GM21717 (cell line): ENCODE results near the gene GNAL.

Source experiments
- ATAC-seq: cut with Tn5 transposase; IDR thresholded peaks from one replicate; pipeline ENCODE4 v1.9.1; 2021; ENCODE audit warnings: mild to moderate bottlenecking, moderate library complexity; ENCODE audit not compliant: unreplicated experiment

GNAL gene

DNA sequence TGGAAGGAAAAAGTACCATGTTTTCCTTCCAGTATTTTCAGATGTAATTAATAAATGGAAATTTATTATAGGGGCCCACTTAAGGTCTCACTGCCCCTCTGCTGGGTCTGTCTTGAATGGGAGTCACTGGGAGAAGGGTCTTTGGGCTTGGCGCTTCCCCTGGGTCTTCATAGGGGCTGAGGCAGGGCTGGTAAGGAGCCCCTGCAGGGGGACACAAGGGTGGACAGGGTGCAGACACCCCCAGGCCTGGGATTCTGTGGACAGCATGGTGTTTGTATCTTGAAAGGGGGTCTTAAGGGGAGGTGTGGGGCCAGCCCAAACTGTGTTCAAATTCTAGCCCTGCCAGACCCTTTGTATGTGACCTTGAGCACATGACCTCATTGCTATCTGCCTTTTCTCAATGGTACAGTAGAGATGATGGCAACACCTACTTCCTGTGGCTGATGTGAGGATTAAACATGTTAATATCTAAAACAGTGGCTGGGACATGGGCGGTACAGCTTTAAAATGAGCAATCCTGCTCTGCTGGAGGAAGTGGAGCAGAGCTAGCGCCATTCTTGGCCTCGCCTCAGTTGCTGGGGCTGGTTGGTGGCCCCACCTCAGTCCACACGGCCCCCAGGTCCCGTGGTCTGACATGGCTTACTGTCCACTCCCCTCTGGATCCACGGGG is 71.6 kb downstream of the GNAL start:
- no peak for ATAC-seq

DNA sequence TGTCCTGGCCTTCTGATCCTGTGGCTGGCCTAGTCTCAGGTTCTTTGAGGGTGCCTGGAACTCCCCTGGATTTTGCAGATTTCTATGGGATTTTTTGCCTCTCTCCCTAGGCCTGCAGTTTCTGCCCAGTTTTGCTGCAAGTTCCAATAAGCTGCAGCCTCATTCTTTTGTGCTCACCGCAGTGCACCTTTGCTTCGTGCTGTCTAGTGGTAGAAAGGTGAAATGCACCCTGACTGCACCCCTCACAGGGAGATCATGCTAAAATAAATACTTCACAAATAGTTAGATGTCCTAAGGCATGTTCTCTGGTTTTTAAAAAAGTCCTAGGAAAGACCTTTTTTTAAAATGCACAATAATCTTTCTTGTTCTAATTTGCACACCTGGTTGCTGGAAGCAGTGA is 72.5 kb downstream of the GNAL start:
- no peak for ATAC-seq

DNA sequence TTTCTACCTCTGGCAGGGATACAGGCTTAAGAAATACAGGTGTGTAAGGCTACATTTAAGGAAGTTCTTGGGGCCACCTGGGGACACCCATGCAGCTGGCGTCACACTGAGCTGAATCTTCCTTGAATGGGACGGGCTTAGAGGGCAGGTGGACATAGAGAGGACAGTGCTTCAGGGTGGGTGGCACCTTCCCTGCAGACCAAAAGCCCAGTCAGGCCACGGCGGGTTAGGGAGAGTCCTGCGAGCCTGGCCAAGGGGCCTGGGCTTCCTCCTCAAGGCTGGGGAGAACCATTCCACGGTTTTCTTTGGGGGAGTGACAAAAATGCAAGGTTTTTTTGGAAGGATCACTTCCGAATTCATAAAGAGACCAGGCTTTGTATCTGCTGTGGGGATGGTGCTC is 73.4 kb downstream of the GNAL start:
- no peak for ATAC-seq

DNA sequence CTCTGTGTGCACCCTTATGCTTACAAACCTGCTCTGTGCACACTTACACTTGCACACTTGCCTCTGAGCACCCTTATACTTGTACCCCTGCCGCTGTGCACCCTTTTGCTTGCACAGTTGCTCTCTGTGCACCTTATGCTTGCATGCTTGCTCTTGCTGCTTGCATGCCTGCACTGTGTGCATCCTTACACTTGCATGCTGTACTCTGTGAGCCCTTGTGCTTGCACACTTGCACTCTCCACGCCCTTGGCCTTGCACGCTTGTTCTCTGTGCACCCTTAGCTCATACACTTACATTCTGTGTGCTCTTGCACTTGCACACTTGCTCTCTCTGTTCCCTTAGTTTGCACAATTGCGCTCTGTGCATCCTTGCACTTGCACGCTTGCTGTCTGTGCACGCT is 78.3 kb downstream of the GNAL start:
- no peak for ATAC-seq

DNA sequence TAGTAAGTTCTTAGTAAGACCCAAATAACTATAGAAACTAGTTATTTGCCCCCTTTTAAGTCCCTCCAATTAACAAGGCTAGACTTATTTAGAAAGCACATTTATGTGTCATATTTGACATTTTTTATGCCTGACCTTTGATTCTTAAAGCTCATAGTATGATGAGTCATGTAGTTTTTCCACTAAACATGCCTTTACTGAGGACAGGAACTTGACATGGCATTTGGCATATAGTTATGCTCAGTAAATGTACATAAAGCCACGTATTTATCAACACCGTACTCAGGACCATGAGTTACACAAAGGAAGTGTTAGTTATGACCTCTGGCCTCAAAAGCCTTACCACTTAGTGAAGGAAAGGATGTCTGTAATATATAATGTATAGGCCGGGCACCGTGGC is 78.9 kb downstream of the GNAL start:
- ATAC-seq, result no peak

DNA sequence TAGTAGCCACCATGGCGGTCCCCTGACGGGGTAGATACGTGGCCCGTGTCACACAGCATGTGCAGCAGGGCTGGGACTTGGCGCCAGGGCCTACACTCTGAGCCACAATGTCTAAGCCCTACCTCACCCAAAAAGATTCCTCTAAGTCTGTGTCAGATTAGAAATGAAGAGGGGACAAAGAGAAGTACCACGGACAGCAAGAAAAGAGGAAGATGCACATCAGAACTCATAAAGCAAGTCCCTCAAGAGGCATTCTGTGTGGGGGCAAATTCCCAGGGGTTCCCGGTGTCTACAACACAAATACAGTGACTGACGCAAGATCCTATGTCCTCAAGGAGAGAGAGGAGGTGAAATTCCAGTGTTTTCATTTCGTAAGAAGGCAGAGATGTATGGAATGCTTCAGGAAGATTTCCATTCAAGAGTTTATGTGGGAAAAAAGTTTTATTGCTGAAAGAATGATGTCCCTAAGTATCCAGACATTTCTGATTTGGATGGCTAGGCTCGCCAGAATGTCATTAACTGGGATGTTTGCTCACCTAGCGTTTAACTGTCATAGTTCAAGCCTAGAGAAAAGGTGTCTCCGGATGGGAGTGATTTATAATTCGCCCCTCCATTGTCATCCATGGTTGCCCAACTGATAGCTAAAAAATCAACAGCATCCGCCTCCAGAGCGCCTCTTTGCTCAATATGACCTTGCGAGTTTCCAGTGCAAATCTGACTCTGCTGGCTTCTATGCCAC is 86.5 kb downstream of the GNAL start:
- no peak for ATAC-seq

DNA sequence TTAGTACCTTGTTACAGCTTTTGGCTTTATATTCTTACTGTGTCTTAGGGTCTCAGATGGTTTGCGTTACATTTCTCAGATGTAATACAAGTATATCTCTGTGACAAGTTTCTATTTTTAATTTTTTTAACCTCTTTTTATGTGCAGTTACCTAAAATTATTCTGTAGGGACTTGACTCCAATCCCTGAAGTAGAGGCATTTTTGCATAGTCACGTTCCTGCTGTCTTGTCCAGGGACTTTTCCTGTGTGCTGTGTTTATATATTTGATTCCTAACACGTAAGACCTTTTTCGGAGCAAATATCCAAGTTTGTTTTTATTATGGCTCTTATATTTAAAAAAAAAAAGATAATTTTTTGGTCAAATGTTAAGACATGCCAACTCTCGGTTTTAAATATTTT is 91.0 kb downstream of the GNAL start:
- ATAC-seq, result no peak

DNA sequence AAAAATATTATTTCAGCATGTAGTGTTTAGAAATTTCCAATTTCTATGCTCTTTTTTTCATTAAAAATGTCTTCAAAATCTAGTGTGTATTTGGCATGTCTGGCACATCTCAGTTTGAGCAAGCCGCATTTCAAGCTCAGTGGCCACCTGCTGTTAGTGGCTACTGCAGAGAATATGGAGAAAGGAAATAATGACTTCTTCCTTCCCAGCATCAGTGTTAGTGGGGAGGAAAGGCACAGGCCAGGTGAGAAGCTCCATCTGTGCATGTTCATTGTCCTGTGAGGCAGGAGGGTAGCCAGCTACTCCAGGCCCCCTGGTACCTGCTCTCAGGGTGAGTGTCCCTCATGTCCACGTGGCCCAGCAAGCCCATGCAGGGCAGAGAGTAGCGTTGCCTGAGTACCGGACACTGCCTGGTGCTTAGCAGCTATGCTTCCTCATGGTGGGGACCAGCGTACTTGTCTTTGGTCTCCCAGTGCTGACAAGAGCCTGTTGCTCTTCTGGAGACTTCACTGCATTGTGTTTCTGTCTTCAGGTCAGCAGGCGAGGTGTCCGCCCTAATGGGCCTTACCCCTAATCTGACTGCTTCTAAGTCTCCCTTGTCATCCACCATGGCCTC is 94.8 kb downstream of the GNAL start:
- ATAC-seq, result no peak

DNA sequence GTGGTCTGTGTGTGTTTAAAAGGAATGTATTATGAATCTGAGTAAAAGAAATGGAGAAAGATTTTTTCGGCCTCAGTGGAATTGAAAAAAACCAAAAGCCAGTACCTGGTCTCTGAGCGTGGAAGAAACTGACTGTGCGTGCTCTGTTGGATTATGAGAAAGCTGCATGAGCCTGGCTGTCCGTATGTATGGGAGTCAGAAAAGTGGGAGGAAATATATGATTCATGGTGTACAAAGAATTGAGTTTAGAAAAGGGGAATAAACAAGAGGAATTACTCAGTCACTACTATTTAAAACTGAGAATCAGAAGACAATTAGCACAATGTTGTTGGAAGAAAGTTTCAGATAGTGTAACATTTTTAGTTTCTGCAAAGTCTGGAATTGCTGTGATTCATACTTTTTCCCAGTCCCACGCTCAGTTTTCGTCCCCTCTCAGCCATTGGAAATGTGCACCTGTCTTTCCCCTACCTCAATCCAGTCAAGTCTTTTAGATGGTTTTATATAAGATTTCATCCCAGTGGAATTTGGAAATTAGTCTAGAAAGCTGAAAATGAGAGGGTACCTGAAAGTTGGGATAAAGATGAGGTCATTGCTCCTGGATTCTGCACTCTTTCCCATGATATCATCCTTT is 95.7 kb downstream of the GNAL start:
- no peak for ATAC-seq

DNA sequence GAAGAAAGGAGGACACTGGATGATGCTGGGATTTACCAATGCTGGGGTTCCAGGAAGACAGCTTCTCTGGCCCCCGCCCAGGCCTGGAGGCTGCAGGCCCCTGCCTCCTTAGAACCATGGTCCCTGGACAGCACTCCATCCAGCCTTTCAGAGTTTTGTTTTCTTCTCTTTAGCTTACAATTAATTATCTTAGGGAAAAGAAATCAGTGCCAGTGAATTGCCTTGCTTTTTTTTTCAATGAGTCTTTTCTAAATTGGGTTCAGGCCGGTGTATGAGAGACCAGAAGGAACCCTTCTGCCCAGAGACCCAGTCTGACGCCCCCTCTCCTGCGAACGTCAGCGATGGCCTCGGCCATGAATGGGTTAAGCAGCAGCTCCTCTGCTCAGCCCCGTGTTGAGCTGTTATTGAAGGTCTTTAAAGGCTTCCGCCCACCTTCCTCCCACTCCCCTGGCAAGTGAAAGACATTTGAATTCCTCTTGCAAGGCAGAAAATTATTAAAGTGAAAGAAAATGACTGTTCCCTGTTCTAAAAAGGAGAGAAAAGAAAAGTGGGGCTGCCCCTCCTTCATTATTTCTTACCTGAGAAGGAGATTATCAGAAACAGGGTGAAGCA is 96.5 kb downstream of the GNAL start:
- ATAC-seq, result no peak

DNA sequence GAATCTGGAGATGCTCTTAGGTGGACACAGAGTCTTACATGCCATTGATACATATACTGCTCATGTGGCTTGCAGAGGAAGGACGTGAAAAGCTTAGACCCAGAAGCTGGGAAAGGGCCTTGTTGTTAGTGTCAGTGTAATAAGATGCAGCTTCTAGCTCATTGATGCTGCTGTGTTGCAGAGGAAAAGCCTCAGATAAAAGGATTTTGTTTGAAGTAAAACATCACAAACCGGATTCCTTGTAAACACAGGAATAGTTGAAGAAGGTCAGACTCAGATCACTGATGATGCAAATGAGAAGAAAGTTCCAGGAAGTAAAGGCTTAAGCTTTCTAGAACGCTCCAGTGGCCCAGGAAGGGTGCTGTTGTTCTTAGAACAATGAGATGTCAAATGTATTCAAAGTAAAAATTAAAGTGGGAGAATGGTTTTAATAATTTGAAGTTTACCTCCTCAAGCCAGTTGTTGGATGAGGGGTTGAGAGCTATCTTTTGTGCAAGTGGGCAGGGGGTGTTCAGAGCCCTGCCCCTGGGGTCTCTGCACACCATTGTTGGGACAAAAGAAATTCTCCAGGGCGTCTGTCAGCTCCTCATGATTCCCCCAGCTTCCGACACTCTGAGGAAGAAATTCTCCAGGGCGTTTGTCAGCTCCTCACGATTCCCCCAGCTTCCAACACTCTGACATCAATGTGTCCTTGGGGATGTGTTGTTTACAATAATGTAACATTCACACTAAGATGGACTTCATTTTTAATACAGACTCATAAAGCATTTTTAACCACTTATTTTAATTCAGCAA is 100.8 kb downstream of the GNAL start:
- no peak for ATAC-seq

DNA sequence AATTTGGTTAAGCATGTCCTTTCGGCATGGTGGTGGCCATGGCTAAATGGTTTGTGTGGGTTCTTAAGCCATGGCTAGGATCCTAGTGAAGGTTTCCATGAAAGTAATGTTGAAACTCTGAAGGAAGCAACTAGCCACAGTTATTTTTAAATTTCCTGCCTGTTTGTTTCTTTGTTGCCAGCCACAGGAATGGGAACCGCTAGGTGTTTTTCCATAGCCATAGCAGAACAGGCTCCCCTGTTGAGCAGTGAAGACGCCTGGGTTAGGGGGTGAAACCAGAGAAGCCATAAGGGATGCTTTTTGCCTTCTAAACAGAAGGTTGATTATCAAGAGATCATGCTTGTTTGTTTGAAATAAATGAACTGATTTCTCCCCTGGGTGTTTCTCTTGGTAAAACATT is 102.1 kb downstream of the GNAL start:
- ATAC-seq, result no peak

DNA sequence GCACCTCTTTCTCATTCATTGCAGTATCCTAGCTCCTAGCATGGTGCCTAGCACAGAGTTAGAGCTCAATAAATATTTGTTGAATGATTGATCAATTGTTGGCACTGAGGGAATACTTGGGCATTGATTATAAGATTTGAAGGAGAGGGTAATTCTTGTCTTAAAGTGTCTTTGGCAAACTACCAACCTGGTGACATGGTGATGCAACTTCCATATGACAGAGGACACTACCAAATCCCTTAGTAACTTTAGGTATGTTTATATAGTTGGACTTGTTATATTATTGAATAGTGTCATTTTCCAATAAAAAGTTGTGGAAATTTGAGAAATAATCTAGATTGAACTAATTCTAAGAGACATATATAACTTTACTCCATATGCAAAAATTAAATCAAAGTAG is 103.6 kb downstream of the GNAL start:
- ATAC-seq, result no peak

DNA sequence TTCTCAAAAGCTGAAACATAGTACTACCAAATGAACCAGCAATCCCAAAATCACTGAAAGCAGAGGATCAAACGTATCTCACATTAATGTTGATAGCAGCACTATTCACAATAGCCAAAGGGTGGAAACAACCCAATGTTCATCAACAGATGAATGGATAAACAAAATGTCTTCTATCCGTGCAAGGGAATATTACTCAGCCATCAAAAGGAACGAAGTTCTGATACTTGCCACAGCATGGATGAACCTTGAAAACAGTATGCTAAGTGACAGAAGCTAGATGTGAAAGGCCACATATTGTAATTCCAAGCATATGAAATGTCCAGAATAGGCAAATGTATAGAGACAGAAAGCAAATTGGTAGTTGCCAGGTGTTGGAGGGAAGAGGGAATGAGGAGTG is 105.1 kb downstream of the GNAL start:
- ATAC-seq, result no peak

DNA sequence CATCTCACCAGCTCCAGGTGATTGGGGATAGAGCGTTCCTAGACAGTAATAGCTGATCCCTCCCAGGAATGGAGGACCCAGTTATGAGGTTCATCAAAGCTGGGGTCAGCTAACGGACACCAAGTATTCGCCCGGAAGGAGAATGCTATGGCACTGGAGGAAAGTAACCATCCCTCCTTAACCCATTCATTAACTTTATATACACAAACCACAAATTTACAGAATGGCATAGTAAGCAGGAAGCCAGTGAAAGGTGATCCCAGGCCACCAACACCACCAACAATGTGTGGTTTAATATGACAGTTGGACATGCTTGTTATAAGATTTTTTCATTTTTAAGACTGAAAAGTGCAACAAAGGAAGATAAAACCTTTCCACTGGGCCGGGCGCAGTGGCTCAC is 106.9 kb downstream of the GNAL start:
- no peak for ATAC-seq

DNA sequence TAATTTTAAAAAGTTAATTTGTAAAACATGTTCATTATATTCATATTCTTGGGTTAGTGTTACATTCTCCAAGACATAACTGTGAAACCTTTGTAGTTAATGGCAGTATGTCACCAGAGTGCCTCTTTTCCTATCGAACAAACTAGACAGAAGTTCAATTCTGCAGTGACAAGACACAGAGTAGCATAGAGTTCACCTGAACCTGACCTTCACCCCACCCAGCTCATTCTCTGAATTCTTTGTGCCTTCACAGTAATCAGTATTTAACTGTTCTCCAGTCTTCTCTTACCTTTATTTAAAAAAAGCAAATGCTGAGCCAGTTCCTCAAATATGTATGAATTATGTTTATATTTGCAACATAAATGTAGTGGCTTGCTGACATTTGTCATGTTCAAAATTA is 109.2 kb downstream of the GNAL start:
- ATAC-seq, result no peak

DNA sequence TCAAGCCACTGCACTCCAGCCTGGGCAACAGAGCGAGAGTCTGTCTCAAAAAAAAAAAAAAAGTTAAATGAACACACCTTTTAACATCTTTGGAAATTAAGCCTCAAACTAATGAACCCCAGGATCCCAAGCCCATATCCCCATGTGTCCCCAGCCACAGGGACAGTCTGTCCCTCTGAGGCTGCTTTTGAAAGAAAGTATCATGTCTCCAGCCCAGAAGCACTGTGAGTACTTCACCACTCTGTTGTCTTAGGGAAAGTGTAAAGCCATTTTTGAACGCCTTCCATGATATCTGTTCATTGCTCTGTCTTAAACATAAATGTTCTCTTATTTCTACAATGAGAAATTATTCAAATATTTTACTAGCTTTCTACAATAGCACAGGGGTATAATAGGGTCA is 110.0 kb downstream of the GNAL start:
- no peak for ATAC-seq

DNA sequence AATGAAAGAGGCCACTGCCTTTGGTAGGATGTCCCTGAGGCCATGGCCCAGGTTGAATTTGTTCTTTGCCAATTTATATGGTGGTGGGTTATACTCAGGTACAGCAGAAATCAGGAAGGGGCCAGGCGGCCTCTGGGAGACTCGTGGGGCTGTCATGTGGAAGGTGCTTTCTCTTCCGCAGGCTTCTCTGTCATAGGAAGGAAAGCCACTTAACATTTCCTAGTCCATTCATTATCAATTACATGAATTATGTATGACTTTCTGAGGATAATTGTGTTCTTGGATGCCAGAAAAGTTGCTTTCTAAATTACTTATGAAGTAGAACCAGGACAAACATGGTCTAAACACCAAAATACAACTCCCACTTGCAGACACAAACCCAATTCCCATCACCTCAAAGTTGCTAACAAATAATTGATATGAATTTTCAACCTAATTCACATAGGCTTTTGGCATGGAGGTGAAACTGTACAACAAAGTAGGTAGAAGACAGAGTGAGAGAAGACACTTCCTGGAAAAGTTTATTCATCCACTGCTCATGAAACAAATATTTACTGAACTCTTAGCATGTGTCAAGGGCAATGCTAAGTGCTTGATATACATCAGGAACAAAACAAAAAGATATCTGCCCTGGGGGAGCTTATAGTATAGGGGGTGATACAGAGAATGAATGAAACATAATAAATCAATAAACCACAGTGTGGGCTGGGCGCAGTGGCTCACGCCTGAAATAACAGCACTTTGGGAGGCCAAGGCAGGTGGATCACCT is 111.7 kb downstream of the GNAL start:
- ATAC-seq, result no peak

DNA sequence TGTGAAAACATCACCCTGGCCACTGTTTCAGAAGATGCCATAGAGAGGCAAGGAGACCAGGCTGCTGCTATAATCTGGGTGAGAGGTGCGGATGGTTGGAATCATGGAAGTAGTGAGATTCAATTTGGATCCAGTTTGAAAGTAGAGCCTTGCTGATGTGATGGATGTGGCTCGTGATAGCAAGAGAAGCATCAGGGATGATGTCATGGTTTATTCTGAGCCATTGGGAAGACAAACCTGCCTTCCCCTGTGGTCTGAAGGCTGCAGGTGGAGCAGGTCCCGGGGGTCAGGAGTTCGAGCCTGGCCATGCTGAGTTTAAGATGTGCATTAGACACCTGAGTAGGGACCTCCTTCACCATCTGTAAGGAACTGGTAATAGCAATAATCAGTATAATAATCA is 112.5 kb downstream of the GNAL start:
- ATAC-seq, result no peak

DNA sequence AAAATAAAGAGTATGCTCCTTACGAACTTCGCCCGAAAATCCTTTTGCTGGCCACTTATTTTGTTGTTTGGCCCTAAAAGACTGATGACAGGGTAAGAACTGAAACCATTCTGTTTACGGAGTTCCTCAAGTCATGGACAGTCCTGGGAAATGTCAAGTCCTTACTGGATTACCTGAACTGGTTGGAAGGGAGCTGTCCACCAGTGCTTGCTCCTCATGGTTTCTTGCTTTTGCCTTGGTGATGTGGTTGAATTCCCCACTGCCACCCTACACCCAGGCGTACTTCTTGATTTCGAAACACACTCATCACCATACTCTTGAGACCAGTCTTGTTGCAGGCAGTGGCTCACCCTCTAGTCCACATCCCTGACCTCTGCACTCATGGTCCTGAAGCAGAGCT is 113.1 kb downstream of the GNAL start:
- ATAC-seq, result no peak
